HCT116 (cell line): ENCODE data around the gene CTNNA2. TPM values are rescaled to one million over a fixed set of nuclear protein-coding genes. Genes with fewer than 3 reads are reported as not detected.

Experiments
- ATAC-seq: fragments of 200-7000 bp; cut with Tn5 transposase; 2 replicates; pipeline ENCODE4 v1.9.1; 2020; ENCODE audit warnings: mild to moderate bottlenecking, moderate library complexity
- BruUV-seq: library from RNA; stranded (reverse); fragments of 400-500 nt; replicated peaks from 2 replicates; lab custom pipeline; 2021; lab: Mats Ljungman, UMichigan
- CTCF ChIA-PET: fragments of 300-600 bp; sonication (Branson Sonifier 250); formaldehyde crosslinking; loops from one replicate; lab custom pipeline; 2021; ENCODE audit warnings: antibody characterized with exemption; lab: Charles Lee
- POLR2A ChIA-PET: fragments of 300-600, 350-600 bp; sonication (Branson Sonifier 250); formaldehyde crosslinking; loops from one replicate; lab custom pipeline; 2021; ENCODE audit warnings: antibody characterized with exemption; lab: Charles Lee
- RAD21 ChIA-PET, 2 experiments: fragments of 300-600 bp; sonication (Branson Sonifier 250); formaldehyde crosslinking; loops; one replicate each; lab custom pipeline; 2023; ENCODE audit warnings: low total read pairs in 2 of 2; ENCODE audit not compliant: uncharacterized antibody in 2 of 2, unreplicated experiment in 2 of 2, low non-redundant PET in 1 of 2; lab: Charles Lee
- DNase-seq: peaks from one replicate; pipeline ENCODE4 v3.0.0-alpha.2; 2010; ENCODE audit warnings: low read depth, low spot score
- H2AFZ ChIP-seq: fragments of 200-600 bp; shearing (Covaris generic), sonication (generic); 2 replicates; pipeline ENCODE4 v1.6.1; 2017; ENCODE audit warnings: low read depth, mixed run types, mixed read lengths, antibody characterized with exemption, low read length; ENCODE audit not compliant: poor library complexity, severe bottlenecking
- H3K27ac ChIP-seq: 2 replicates; pipeline ENCODE4 v1.5.1; 2012; ENCODE audit warnings: low read depth, low read length
- H3K27me3 ChIP-seq: fragments of 200-600 bp; sonication (generic); 2 replicates; pipeline ENCODE4 v1.6.1; 2016; ENCODE audit warnings: mixed run types, low read length, mixed read lengths; ENCODE audit not compliant: insufficient read depth
- H3K36me3 ChIP-seq, 2 experiments: fragments of 200-500 bp in 1 of 2; fragments of 200-600 bp in 1 of 2; sonication (Bioruptor generic) in 1 of 2; sonication (generic) in 1 of 2; 2 replicates each; pipeline versions ENCODE4 v1.5.1 to v1.6.1; 2014 to 2016; ENCODE audit warnings: low read length in 2 of 2, inconsistent platforms in 1 of 2, mixed read lengths in 1 of 2, mixed run types in 1 of 2; ENCODE audit not compliant: insufficient read depth in 2 of 2, control insufficient read depth in 1 of 2
- H3K4me1 ChIP-seq, 2 experiments: fragments of 200-600 bp in 1 of 2; sonication (generic) in 1 of 2; 2 replicates each; pipeline versions ENCODE4 v1.5.1 to v1.6.1; 2012 to 2017; ENCODE audit warnings: low read length in 2 of 2, inconsistent platforms in 1 of 2, mild to moderate bottlenecking in 1 of 2, mixed read lengths in 1 of 2, mixed run types in 1 of 2, moderate library complexity in 1 of 2; ENCODE audit not compliant: insufficient read depth in 2 of 2, control insufficient read depth in 1 of 2
- H3K4me2 ChIP-seq: fragments of 200-600 bp; sonication (generic); 2 replicates; pipeline ENCODE4 v1.6.1; 2017; ENCODE audit warnings: mixed run types, low read length, mixed read lengths
- H3K4me3 ChIP-seq, 2 experiments: fragments of 200-600 bp in 1 of 2; sonication (generic) in 1 of 2; replicated peaks in 1 of 2; 2 replicates each; pipeline ENCODE4 v1.5.1; 2011 to 2016; ENCODE audit warnings: low read length in 2 of 2, control low read depth in 1 of 2, low read depth in 1 of 2, mild to moderate bottlenecking in 1 of 2, mixed read lengths in 1 of 2, mixed run types in 1 of 2
- H3K79me2 ChIP-seq: fragments of 200-600 bp; sonication (generic); 2 replicates; pipeline ENCODE4 v1.6.1; 2017; ENCODE audit warnings: mild to moderate bottlenecking, mixed run types, low read length, moderate library complexity, mixed read lengths; ENCODE audit not compliant: insufficient read depth
- H3K9ac ChIP-seq: fragments of 200-600 bp; sonication (generic); 2 replicates; pipeline ENCODE4 v1.6.1; 2016; ENCODE audit warnings: low read length, mixed read lengths
- H3K9me2 ChIP-seq: fragments of 200-600 bp; sonication (generic), shearing (Covaris generic); 2 replicates; pipeline ENCODE4 v1.6.1; 2017; ENCODE audit warnings: mixed run types, mild to moderate bottlenecking, moderate library complexity; ENCODE audit not compliant: insufficient read depth
- H3K9me3 ChIP-seq, 2 experiments: fragments of 200-500 bp in 1 of 2; fragments of 200-600 bp in 1 of 2; sonication (Bioruptor generic) in 1 of 2; sonication (generic) in 1 of 2; 2 replicates each; pipeline ENCODE4 v1.6.1; 2014 to 2017; ENCODE audit warnings: low read length in 2 of 2, mixed read lengths in 2 of 2, inconsistent platforms in 1 of 2, low read depth in 1 of 2, mild to moderate bottlenecking in 1 of 2, mixed run types in 1 of 2, moderate library complexity in 1 of 2; ENCODE audit not compliant: control insufficient read depth in 1 of 2, insufficient read depth in 1 of 2
- H4K20me1 ChIP-seq: fragments of 200-600 bp; sonication (generic), shearing (Covaris generic); 2 replicates; pipeline ENCODE4 v1.6.1; 2017; ENCODE audit warnings: mixed run types, mild to moderate bottlenecking, moderate library complexity; ENCODE audit not compliant: insufficient read depth
- ATF3 ChIP-seq: IDR thresholded peaks from 2 replicates; pipeline ENCODE4 v1.6.1; 2012
- CBX3 ChIP-seq: IDR thresholded peaks from 2 replicates; pipeline ENCODE4 v1.6.1; 2012; ENCODE audit warnings: low read depth
- CEBPB ChIP-seq: IDR thresholded peaks from 2 replicates; pipeline ENCODE4 v1.6.1; 2012; ENCODE audit warnings: low read depth
- CTCF ChIP-seq, 3 experiments: fragments of 200-600 bp in 1 of 3; sonication (generic) in 1 of 3; IDR thresholded peaks in 2 of 3; conservative IDR thresholded peaks in 1 of 3; 2 replicates each; pipeline ENCODE4 v1.5.1; 2012 to 2017; ENCODE audit warnings: low read depth in 2 of 3, low read length in 2 of 3, antibody characterized with exemption in 1 of 3, borderline replicate concordance in 1 of 3, control low read depth in 1 of 3, mild to moderate bottlenecking in 1 of 3, mixed read lengths in 1 of 3, mixed run types in 1 of 3, moderate library complexity in 1 of 3; ENCODE audit not compliant: insufficient read depth in 1 of 3
- EGR1 ChIP-seq: IDR thresholded peaks from 2 replicates; pipeline ENCODE4 v1.6.1; 2012; ENCODE audit warnings: low read depth
- EZH2phosphoT487 ChIP-seq: fragments of 200-600 bp; IDR thresholded peaks from 2 replicates; pipeline ENCODE4 v1.6.1; 2018; ENCODE audit warnings: antibody characterized with exemption, borderline replicate concordance
- FOSL1 ChIP-seq: IDR thresholded peaks from 2 replicates; pipeline ENCODE4 v1.6.1; 2012; ENCODE audit warnings: low read depth
- MAX ChIP-seq: IDR thresholded peaks from 2 replicates; pipeline ENCODE4 v1.6.1; 2012
- POLR2A ChIP-seq: IDR thresholded peaks from 2 replicates; pipeline ENCODE4 v1.7.0; 2011; ENCODE audit warnings: borderline replicate concordance; ENCODE audit not compliant: insufficient read depth, insufficient read length; ENCODE audit errors: extremely low read depth
- POLR2AphosphoS5 ChIP-seq: IDR thresholded peaks from 2 replicates; pipeline ENCODE4 v1.6.1; 2011; ENCODE audit warnings: mild to moderate bottlenecking, low read depth, low read length, moderate library complexity
- RAD21 ChIP-seq: IDR thresholded peaks from 2 replicates; pipeline ENCODE4 v1.6.1; 2012; ENCODE audit warnings: low read depth, mild to moderate bottlenecking
- SIN3A ChIP-seq: IDR thresholded peaks from 2 replicates; pipeline ENCODE4 v1.6.1; 2012; ENCODE audit warnings: low read depth
- SP1 ChIP-seq: IDR thresholded peaks from 2 replicates; pipeline ENCODE4 v1.6.1; 2012; ENCODE audit warnings: low read depth
- SRF ChIP-seq: IDR thresholded peaks from 2 replicates; pipeline ENCODE4 v1.6.1; 2012; ENCODE audit warnings: low read depth
- TCF7L2 ChIP-seq: IDR thresholded peaks from 2 replicates; pipeline ENCODE4 v1.7.0; 2011; ENCODE audit warnings: borderline replicate concordance, inconsistent platforms; ENCODE audit not compliant: insufficient read depth, insufficient read length; ENCODE audit errors: extremely low read depth
- YY1 ChIP-seq: IDR thresholded peaks from 2 replicates; pipeline ENCODE4 v1.6.1; 2011; ENCODE audit warnings: low read length, low read depth, moderate library complexity, mild to moderate bottlenecking; ENCODE audit not compliant: insufficient replicate concordance; ENCODE audit errors: extremely low read depth
- ZFX ChIP-seq: fragments of 450-650 bp; IDR thresholded peaks from 2 replicates; pipeline ENCODE4 v1.6.1; 2017
- ZNF274 ChIP-seq: fragments of 200-500 bp; sonication (Bioruptor generic); IDR thresholded peaks from 2 replicates; pipeline ENCODE4 v1.6.1; 2014; ENCODE audit warnings: mild to moderate bottlenecking, low read depth, low read length, inconsistent platforms
- intact Hi-C: fragments of 100-400 bp; cut with micrococcal nuclease; formaldehyde crosslinking; loops from 2 replicates; pipeline ENCODE4 v1.10.0; 2022
- total RNA-seq: library from RNA; stranded (reverse); gene quantifications from one replicate; pipeline ENCODE4 v1.2.1, GENCODE V29; 2021; ENCODE audit not compliant: unreplicated experiment

CTNNA2 gene
- total RNA-seq, 1 experiment from 2014 or later: not detected

GRCh38 chr2:80525152-80525551 is 1012.3 kb downstream of the CTNNA2 start:
- POLR2A ChIA-PET: no interaction called here
- BruUV-seq: no TSS peak

More at GRCh38 chr2:80525152-80525551, 1012.3 kb downstream of the CTNNA2 start:
- no peak for TF ChIP-seq POLR2A
- no peak for TF ChIP-seq POLR2AphosphoS5
- no peak for TF ChIP-seq ZNF274
- TF ChIP-seq EGR1: no peak
- TF ChIP-seq TCF7L2: no peak
- TF ChIP-seq SRF: no peak
- TF ChIP-seq RAD21: no peak
- no peak for TF ChIP-seq CTCF (IDR thresholded peaks at IDR 0.05 in 2 of 3, conservative IDR thresholded peaks at IDR 0.05 in 1 of 3; ENCODE audit: borderline replicate concordance in 1 of 3, insufficient read depth in 1 of 3, low read depth in 2 of 3, low read length in 2 of 3)
- no peak for TF ChIP-seq ZFX
- TF ChIP-seq MAX: no peak
- TF ChIP-seq YY1: no peak
- TF ChIP-seq CEBPB: no peak
- no peak for TF ChIP-seq SIN3A
- no peak for TF ChIP-seq SP1
- no peak for TF ChIP-seq CBX3
- no peak for TF ChIP-seq EZH2phosphoT487
- TF ChIP-seq ATF3: no peak
- TF ChIP-seq FOSL1: no peak
- CTCF ChIA-PET: no interaction called here
- Histone ChIP-seq H3K27me3 (no peaks in the 10 kb centered on the region), H3K36me3 (no peaks in the 10 kb centered on the region), H3K9me2 (no peaks in the 10 kb centered on the region), H3K4me1 (no peaks in the 10 kb centered on the region), H3K79me2 (no peaks in the 10 kb centered on the region), H3K27ac (no peak overlapping the region), H3K4me2 (no peak overlapping the region), H4K20me1 (no peaks in the 10 kb centered on the region), H3K4me3 (no peak overlapping the region), H2AFZ (no peak overlapping the region), H3K9ac (no peak overlapping the region), H3K9me3 (peaks cover 0 to 8% of the 10 kb centered on the region in 2 experiments; a peak in 2 of 4 replicates)
- ATAC-seq (no peak), DNase-seq (no peak)
- RAD21 ChIA-PET: no interaction called here
- intact Hi-C loops: no loop called here
